NCI-H1930 (cell line): ENCODE data around the gene BAIAP2.
"Not testable (repeated sequence)": the region's sequence is repeated elsewhere in the genome, so short reads cannot be mapped to it uniquely, and the experiment has no call there.

Experiments
- DNase-seq, 2 experiments: peaks; one replicate each; lab custom pipeline; 2025; lab: John Stamatoyannopoulos, UW

BAIAP2 gene

DNA sequence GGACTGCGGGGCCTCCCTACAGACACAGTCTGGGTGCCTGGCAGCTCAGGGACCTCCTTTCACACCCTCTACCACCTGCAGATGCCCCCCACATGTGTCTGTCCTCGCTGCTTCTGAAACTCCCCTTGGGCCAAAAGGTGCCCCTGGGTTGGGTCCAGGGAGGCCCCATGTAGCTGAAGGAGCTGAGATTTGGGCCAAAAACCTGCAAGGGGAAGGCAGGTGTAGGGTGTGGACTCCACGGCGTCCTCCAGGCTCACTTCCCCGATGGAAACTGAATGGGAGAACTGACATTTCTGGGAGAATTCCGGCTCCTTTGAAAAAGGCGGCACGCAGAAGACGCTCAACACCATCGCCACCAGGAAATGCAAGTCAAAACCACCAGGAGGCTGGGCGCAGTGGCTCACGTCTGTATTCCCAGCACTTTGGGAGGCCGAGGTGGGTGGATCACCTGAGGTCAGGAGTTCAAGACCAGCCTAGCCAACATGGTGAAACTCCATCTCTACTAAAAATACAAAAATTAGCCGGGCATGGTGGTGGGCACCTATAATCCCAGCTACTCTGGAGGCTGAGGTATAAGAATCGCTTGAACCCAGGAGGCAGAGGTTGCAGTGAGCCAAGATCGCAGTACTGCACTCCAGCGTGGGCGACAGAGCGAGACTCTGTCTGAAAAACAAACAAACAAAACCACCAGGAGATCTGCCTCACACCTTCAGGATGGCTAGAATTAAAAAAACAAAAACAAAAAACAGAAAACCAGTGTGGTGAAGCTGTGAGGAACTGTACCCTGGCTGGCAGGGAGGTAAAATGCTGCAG is 13.2 kb upstream of the BAIAP2 start:
- DNase-seq: no peak

- DNase-seq: no peak
Measured at GRCh38 chr17:81022344-81022676, 12.6 kb upstream of the BAIAP2 start.

DNA sequence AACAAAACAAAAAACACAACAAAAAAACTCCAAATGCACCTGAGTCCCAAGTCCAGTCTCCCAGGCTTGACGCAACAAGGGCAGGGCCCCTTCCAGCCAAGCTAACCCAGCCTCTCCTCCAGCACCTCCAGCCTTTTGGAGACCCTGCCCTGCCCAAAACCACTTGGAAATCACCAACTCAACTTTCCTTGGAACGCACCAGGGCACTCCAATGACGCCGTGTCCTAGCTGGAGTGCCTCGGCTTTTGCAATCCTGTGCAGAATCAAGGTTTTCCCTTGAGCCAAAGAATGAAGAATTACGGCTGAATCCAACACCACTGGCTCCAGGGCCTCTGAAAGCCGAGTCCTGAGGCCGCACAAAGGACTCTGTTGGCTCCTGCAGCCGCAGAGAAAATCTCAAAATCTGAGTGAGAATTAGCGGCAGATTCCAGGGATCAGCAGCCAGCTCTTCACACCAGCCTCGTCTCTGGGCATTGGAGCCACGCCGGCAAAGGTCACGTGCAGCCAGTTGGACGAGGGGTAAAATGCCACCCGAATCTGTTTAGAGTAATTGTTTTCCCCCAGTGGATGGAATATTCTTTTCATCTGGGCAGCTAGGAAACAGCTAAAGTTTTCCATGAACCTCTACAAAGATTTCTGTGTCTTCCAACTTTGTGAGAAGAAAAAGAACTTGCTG is 9.7 kb upstream of the BAIAP2 start:
- no peak for DNase-seq

- DNase-seq: no peak
Measured at GRCh38 chr17:81025741-81026129, 9.2 kb upstream of the BAIAP2 start.

- DNase-seq: no peak
Measured at GRCh38 chr17:81026266-81027036, 8.5 kb upstream of the BAIAP2 start.

DNA sequence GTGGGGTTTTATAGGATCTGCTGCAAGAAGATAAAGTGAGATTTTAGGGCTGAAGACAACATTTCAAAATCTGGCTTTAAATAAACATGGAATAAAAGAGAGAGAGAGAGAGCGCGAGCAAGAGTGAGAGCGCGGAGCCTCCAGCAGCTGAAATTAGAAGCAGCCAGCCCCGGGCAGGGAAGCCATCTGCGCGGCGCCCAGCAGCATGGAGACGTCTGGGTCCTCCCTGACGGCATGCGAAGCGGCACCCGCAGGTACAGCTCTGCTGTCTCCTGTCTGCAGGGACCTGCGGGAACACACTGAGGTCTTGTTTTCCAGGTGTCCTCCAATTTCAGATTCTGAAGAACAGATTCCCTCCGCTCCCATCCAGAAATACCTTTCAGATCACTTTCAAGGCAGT is 7.9 kb upstream of the BAIAP2 start:
- no peak for DNase-seq

- no peak for DNase-seq
Measured at GRCh38 chr17:81027591-81028505, 7.1 kb upstream of the BAIAP2 start.

GRCh38 chr17:81028506-81028858 is 6.5 kb upstream of the BAIAP2 start:
- DNase-seq: no peak

- no peak for DNase-seq
Measured at GRCh38 chr17:81029859-81030258, 5.1 kb upstream of the BAIAP2 start.

- DNase-seq: not testable (repeated sequence)
Measured at GRCh38 chr17:81030312-81030711, 4.6 kb upstream of the BAIAP2 start.

DNA sequence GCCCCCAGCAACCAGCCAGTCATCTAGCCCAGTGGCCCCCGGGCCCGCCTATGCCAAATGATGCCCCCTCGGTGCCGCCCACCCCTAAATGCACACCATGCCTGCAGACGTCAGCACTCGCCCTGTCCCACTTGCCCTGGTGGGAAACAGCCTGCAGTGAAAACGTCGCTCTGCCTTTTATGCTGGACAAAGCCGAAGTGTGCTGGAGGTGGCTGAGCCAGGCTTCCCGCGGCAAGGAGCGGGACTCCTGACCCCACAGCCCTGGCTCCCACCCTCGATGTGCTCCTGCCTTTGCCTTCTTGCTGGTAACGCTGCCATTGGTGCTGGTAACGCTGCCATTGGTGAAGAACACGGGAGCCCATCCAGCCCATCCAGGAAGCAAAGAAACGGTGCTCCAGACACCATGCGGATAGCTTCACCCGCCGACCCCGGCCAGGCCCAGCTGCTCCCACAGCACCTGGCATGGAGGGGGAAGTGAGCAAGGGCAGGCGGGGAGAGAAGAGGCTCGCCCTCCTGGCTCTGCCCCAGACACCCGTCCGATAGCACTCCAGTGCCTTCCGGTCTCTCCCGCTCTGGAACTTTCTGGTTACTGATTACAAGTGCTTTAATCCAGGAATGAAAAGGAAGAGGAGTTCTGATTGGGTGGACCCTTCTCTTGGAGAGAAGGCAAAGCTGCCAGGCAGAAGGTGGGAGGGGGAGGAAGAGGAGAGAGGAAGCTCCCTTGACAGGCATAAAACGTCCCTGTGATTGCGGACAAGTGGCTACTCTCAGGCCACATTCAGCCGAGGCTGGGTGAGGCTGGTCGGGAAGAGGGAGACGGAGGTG is 4.0 kb upstream of the BAIAP2 start:
- no peak for DNase-seq

- no peak for DNase-seq
Measured at GRCh38 chr17:81031566-81032550, 3.1 kb upstream of the BAIAP2 start.

DNA sequence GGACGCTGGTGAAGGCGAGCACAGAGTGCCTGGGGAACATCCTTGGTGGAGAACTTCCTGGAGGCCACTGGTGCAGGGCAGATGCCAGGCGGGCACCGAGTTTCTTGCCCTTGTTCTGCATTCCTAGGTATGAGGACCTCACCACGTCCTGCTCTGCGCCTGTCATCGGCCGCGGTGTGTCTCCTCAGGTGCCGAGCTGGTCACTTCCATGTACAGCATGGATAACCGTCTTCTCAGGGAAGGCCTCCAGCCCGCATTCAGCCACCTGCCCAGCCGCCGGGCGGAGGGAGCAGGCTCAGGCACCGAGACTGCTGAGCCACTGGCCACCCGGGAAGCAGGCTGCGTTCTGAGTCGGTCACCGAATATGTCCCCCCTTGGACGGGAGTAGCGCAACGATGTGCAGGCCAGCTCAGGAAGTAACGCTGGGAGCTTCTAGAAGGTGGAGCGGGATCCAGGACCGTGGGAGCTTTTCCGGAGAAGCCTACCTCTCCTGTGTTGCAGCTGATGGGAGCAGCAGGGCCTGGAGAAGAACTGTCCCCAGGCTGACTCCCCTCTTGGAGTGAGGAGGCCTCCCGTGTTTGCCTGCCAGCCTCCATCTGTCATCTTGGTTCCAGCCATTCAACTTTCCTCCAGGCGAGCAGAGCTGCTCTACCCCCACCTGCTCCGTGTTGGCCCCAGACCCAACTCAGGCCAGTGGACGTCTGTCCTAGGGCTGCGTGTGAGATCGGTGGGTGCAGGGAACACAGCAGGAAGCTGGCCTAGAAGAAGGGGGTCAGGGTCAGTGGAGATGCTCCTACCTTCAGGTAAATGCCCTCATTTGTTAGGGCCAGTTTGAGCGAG is 2.1 kb upstream of the BAIAP2 start:
- no peak for DNase-seq

DNA sequence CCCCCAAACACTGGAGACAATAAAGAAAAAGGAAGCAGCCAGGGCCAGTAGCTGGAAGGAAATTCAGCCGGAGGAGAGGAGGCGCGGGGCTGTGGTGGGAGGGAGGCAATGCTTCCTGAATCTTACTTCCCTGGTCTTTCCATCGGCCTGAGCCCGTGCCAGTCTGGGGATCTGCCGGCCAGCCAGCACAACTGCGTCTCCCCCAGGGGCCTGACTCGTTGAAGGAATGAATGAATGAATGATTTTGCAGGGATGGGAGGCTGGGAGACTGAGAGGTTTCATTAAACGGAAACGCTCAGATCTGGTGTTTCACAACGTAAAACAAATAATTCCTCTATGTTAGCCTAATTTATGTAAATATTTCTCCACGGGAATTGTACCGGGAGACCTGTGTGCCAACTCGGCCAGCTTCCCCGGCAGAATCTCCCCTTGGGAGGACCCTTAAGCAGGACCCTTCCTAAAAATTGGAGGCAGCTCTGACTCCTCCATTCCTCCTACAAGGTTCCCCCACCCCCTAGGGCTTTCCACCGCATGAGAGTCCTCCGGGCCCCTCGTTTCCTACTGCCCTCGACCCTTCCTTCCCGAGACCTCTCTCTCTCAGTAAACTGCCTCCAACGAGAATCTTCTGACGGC is 1.3 kb upstream of the BAIAP2 start:
- DNase-seq: no peak

DNA sequence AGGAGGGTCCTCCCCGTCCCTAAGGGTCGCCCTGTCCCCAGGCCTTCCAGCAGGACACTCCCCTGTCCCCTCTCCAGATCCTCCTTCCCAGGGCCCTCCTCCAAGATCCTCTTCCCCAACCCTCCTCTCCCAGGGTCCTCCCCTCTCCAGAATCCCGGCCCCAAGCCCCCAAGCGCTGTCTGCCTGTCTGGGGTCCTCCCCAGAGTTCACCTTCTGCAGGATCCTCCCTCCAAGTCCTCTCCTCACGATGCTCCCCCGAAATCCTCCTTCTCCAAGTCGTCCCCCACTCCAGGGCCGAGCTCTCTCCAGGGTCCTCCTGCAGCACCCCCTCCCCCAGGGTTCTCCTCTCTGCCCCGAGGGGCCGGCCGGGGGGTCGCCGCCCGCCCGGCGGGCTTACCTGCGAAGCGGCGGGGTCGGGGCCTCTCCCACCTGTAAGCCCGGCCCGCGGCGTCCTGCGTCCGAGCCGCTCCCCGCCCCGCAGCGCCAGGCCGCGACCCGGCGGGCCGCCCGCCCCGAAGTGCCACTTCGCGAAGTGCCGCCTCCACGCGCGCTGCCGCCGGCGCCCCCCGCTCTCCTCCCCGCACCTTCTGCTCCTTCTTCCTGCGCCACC is 678 bp upstream of the BAIAP2 start:
- no peak for DNase-seq

DNA sequence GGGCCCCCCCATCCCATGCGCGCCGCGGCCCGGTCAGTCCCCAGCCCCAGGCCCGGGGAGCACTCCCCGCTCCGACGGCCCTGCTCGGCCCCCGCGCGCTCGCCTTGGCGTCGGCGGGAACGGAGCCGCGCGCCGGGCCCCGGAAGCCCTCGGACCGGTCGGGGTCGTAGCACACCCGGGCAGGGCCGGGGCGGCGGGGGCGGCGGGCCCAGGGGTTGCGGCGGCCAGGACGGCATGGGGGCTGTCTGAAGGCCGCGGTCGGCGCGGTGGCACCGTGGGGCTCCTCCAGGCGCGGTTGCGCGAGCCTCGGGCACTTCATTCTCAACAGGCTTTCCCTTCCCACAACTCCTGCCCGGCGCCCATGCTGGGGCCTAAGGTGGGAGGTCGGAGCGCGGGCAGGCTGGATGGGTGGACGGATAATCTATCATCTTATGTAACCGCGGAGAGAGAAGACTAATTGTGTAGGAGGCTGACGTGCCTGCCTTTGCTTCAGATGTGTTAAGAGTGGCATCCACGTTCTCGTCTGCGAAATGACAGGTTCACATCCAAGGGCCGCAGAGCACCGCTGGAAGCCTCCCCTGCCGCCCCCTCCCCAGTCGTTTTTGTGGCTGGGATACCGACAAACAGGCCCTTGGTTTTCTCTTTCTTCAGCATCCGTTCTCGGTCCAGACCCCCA is 708 bp downstream of the BAIAP2 start:
- no peak for DNase-seq

DNA sequence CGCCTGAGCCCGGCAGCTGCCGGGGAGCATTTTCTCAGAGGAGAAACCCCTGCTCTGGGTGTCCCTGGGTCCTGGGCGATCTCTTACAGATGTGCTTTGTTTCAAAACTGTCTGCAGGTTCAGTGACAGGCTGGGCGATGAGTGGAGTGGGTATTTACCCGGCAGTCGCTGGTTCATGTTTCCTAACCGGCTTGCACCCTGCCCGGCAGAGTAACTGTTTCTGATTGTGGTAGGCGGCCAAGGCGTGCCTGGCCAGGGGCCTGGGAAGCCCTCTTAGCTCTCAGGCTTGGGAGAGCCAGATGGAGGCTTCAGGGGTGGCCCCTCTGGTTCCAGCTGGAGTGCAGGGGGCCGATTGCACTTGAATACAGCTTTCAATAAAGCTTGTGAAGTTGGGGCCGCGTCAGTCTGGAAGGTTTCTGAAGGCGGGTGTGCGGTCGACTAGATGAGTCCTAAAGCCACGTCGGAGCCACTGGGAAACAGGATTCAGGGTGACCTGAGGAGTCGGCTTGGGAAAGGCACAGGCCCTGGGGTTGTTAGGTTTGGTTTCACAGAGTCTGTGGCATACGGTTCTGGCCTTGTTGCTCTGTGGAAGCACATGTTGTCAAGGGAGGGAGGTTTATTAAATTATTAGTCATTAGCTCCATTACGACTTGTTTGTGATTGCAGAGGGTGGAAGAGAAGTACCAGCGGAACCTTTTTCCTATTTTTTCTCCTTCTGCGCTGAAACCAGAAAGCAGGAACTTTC is 1.4 kb downstream of the BAIAP2 start:
- DNase-seq: no peak
